Measurements from ENCODE around the gene ADAMTSL1. TPM values are rescaled to one million over a fixed set of nuclear protein-coding genes. Genes with fewer than 3 reads are reported as not detected.

Gene ADAMTSL1
- polyA plus RNA-seq, 1 experiment, result 17.2 TPM

- no peak for TF ChIP-seq CTCF (IDR thresholded peaks at IDR 0.05; ENCODE audit: insufficient read depth, low read depth, low read length)
- DNase-seq (ENCODE audit: low read depth), result no peak
- ChIA-PET CTCF (no interaction called here), POLR2A (no interaction called here)
- H3K27me3 ChIP-seq (ENCODE audit: control insufficient read depth, insufficient read depth, low read length), result no peaks in the 10 kb centered on the region
- no peak overlapping the region for H3K4me3 ChIP-seq (ENCODE audit: low read depth, low read length)
- H3K36me3 ChIP-seq (ENCODE audit: control insufficient read depth, insufficient read depth, low read length), result no peaks in the 10 kb centered on the region
Measured at GRCh38 chr9:18775930-18776329, 302.0 kb downstream of the ADAMTSL1 start.

GRCh38 chr9:18776836-18777820 is 303.2 kb downstream of the ADAMTSL1 start:
- H3K27me3 ChIP-seq (ENCODE audit: control insufficient read depth, insufficient read depth, low read length), result no peaks in the 10 kb centered on the region
- TF ChIP-seq CTCF (IDR thresholded peaks at IDR 0.05; ENCODE audit: insufficient read depth, low read depth, low read length), result no peak
- no peak for DNase-seq (ENCODE audit: low read depth)
- ChIA-PET CTCF (no interaction called here), POLR2A (no interaction called here)
- H3K36me3 ChIP-seq (ENCODE audit: control insufficient read depth, insufficient read depth, low read length), result no peaks in the 10 kb centered on the region
- no peak overlapping the region for H3K4me3 ChIP-seq (ENCODE audit: low read depth, low read length)

GRCh38 chr9:18778147-18778546 is 304.2 kb downstream of the ADAMTSL1 start:
- Histone ChIP-seq H3K27me3 (ENCODE audit: control insufficient read depth, insufficient read depth, low read length) (no peaks in the 10 kb centered on the region), H3K36me3 (ENCODE audit: control insufficient read depth, insufficient read depth, low read length) (no peaks in the 10 kb centered on the region), H3K4me3 (ENCODE audit: low read depth, low read length) (no peak overlapping the region)
- ChIA-PET CTCF (no interaction called here), POLR2A (no interaction called here)
- no peak for TF ChIP-seq CTCF (IDR thresholded peaks at IDR 0.05; ENCODE audit: insufficient read depth, low read depth, low read length)
- DNase-seq (ENCODE audit: low read depth), result no peak

GRCh38 chr9:18778846-18779245 is 304.9 kb downstream of the ADAMTSL1 start:
- TF ChIP-seq CTCF (IDR thresholded peaks at IDR 0.05; ENCODE audit: insufficient read depth, low read depth, low read length), result no peak
- no peaks in the 10 kb centered on the region for H3K36me3 ChIP-seq (ENCODE audit: control insufficient read depth, insufficient read depth, low read length)
- H3K4me3 ChIP-seq (ENCODE audit: low read depth, low read length), result no peak overlapping the region
- ChIA-PET POLR2A (no interaction called here), CTCF (interaction anchor here (0.7 to 1.1 kb wide), 2 partner anchors 11 to 54 kb away, joined by 4 to 5 read pairs; no protein-coding TSS in a partner anchor)
- no peak for DNase-seq (ENCODE audit: low read depth)
- no peaks in the 10 kb centered on the region for H3K27me3 ChIP-seq (ENCODE audit: control insufficient read depth, insufficient read depth, low read length)

- POLR2A ChIA-PET, result no interaction called here
- Histone ChIP-seq H3K4me3 (ENCODE audit: low read depth, low read length) (no peak overlapping the region), H3K36me3 (ENCODE audit: control insufficient read depth, insufficient read depth, low read length) (no peaks in the 10 kb centered on the region), H3K27me3 (ENCODE audit: control insufficient read depth, insufficient read depth, low read length) (no peaks in the 10 kb centered on the region)
- TF ChIP-seq CTCF (IDR thresholded peaks at IDR 0.05; ENCODE audit: insufficient read depth, low read depth, low read length), result no peak
- CTCF ChIA-PET, result interaction anchor here (0.7 to 3.3 kb wide), 2 partner anchors 10 to 12 kb away, joined by 3 to 11 read pairs; no protein-coding TSS in a partner anchor
- no peak for DNase-seq (ENCODE audit: low read depth)
Measured at GRCh38 chr9:18783909-18784308, 310.0 kb downstream of the ADAMTSL1 start.
